B cell (primary cell): ENCODE measurements around the gene SNRK.

ENCODE experiments used
- EZH2 ChIP-seq: IDR thresholded peaks from 2 replicates; pipeline ENCODE4 v1.6.1; 2012; ENCODE audit warnings: borderline replicate concordance, low read depth, mild to moderate bottlenecking, moderate library complexity, low read length; ENCODE audit not compliant: insufficient read depth, poor library complexity, severe bottlenecking
- TF ChIP-seq, protein P1 (sequence below): fragments of 200-600 bp; IDR thresholded peaks from one replicate; pipeline ENCODE4 v1.8.0; 2022; ENCODE audit warnings: antibody characterized with exemption, mild to moderate bottlenecking

DNA sequence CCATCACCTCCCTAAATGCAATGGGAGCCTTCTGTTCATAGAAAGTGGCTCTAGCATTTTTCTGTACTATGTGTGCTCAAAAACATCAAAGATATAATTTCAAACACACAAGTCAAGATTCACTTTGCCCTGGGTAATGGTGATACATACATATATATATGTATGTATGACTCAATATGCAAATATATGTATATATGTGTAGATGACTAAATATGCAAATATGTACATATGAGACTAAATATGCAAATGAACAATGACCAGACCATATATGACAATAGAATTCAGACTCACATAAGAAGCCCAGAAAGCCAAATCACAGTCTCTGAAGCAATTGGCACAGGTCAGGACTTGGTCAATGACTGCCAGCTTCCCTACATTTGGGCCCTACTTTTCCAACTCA, 36.9 kb upstream of the SNRK start:
- TF ChIP-seq, protein P1, sequence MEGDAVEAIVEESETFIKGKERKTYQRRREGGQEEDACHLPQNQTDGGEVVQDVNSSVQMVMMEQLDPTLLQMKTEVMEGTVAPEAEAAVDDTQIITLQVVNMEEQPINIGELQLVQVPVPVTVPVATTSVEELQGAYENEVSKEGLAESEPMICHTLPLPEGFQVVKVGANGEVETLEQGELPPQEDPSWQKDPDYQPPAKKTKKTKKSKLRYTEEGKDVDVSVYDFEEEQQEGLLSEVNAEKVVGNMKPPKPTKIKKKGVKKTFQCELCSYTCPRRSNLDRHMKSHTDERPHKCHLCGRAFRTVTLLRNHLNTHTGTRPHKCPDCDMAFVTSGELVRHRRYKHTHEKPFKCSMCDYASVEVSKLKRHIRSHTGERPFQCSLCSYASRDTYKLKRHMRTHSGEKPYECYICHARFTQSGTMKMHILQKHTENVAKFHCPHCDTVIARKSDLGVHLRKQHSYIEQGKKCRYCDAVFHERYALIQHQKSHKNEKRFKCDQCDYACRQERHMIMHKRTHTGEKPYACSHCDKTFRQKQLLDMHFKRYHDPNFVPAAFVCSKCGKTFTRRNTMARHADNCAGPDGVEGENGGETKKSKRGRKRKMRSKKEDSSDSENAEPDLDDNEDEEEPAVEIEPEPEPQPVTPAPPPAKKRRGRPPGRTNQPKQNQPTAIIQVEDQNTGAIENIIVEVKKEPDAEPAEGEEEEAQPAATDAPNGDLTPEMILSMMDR = no peak
- no peak for TF ChIP-seq EZH2
